ENCODE results near the gene TNK2. TPM values are rescaled to one million over a fixed set of nuclear protein-coding genes. Genes with fewer than 3 reads are reported as not detected.

TNK2 gene
- total RNA-seq, 2 donors from 2014 or later, result 25.9 to 49.1 TPM

DNA sequence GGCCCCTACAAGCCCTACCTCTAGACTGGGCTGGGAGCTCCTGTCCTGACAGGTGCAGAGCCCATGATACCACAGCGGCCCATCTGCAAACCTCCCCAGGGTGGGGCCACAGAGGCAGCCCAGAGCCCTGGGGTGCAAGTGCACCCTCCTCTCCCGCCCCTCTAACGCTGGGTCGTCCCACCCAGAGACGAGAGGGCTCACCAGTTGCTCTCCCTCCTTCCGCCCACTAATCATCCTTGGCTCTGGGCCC, 742 bp downstream of the TNK2 start:
- no peaks in the 10 kb centered on the region for H3K36me3 ChIP-seq (replicated peaks in 1 of 2; ENCODE audit: insufficient read depth in 1 of 2, low read depth in 2 of 2)
- peak overlapping the region; percentile 30 to 48 (median 39) for H3K27ac ChIP-seq
- intact Hi-C loops (cut with DNase I), result no loop called here
- H3K4me1 ChIP-seq, result peaks cover 38% of the 10 kb centered on the region
- ATAC-seq (no peak), DNase-seq (no peak)
- WGBS, 2 donors, result 0 to 17% methylated on average over 2 to 6 of the region's 6 CpGs
- TF ChIP-seq POLR2A (IDR thresholded peaks at IDR 0.05), result no peak
- TF ChIP-seq, protein P1, sequence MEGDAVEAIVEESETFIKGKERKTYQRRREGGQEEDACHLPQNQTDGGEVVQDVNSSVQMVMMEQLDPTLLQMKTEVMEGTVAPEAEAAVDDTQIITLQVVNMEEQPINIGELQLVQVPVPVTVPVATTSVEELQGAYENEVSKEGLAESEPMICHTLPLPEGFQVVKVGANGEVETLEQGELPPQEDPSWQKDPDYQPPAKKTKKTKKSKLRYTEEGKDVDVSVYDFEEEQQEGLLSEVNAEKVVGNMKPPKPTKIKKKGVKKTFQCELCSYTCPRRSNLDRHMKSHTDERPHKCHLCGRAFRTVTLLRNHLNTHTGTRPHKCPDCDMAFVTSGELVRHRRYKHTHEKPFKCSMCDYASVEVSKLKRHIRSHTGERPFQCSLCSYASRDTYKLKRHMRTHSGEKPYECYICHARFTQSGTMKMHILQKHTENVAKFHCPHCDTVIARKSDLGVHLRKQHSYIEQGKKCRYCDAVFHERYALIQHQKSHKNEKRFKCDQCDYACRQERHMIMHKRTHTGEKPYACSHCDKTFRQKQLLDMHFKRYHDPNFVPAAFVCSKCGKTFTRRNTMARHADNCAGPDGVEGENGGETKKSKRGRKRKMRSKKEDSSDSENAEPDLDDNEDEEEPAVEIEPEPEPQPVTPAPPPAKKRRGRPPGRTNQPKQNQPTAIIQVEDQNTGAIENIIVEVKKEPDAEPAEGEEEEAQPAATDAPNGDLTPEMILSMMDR (IDR thresholded peaks at IDR 0.05), result no peak
- H3K27me3 ChIP-seq, result no peaks in the 10 kb centered on the region
- no peak overlapping the region for H3K4me3 ChIP-seq
- no peaks in the 10 kb centered on the region for H3K9me3 ChIP-seq

- H3K36me3 ChIP-seq (replicated peaks in 1 of 2; ENCODE audit: insufficient read depth in 1 of 2, low read depth in 2 of 2), result no peaks in the 10 kb centered on the region
- H3K4me3 ChIP-seq, result no peak overlapping the region
- peaks cover 38% of the 10 kb centered on the region for H3K4me1 ChIP-seq
- H3K9me3 ChIP-seq, result no peaks in the 10 kb centered on the region
- DNase-seq (peak; percentile 35 to 56 (median 52)), ATAC-seq (no peak)
- peak in 1 of 3 donors; percentile 6 for TF ChIP-seq POLR2A (IDR thresholded peaks at IDR 0.05)
- TF ChIP-seq, protein P1 (IDR thresholded peaks at IDR 0.05), result no peak
- peak overlapping the region; percentile 30 to 48 (median 39) for H3K27ac ChIP-seq
- H3K27me3 ChIP-seq, result no peaks in the 10 kb centered on the region
- intact Hi-C loops (cut with DNase I), result no loop called here
- 16 to 26% methylated on average over 10 to 23 of the region's 23 CpGs for WGBS, 2 donors
Observed at GRCh38 chr3:195906865-195907683, 1.3 kb downstream of the TNK2 start.

GRCh38 chr3:195905970-195906864, 2.1 kb downstream of the TNK2 start:
- WGBS, 2 donors, result 31 to 35% methylated on average over 17 of the region's 17 CpGs
- H3K4me3 ChIP-seq, result no peak overlapping the region
- ATAC-seq (no peak), DNase-seq (peak in 3 of 4 donors; percentile 44 to 51 (median 49))
- H3K4me1 ChIP-seq, result peaks cover 38% of the 10 kb centered on the region
- TF ChIP-seq, protein P1 (IDR thresholded peaks at IDR 0.05), result no peak
- no peak for TF ChIP-seq POLR2A (IDR thresholded peaks at IDR 0.05)
- H3K36me3 ChIP-seq (replicated peaks in 1 of 2; ENCODE audit: insufficient read depth in 1 of 2, low read depth in 2 of 2), result no peaks in the 10 kb centered on the region
- intact Hi-C loops (cut with DNase I), result no loop called here
- H3K9me3 ChIP-seq, result no peaks in the 10 kb centered on the region
- H3K27me3 ChIP-seq, result no peaks in the 10 kb centered on the region
- H3K27ac ChIP-seq, result peak overlapping the region in 3 of 4 donors; percentile 34 to 48 (median 44)

DNA sequence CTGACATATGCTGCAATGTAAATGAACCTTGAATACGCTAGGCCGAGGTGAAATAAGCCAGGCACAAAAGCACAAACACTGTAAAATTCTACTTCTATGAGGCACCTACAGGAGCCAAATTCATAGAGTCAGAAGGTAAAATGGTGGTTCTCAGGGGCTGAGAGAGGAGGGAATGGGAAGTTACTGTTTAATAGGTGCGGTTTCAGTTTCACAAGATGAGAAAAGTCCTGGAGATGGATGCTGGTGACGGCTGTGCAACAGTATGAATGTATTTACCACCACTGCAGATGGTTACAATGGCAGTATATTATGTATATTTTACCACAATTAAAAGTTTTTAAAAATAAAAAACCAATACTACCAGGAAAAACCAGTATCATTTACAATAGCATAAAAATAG, 4.0 kb downstream of the TNK2 start:
- no peaks in the 10 kb centered on the region for H3K27me3 ChIP-seq
- peaks cover 32% of the 10 kb centered on the region for H3K4me1 ChIP-seq
- no peak overlapping the region for H3K4me3 ChIP-seq
- ATAC-seq, result no peak
- DNase-seq, result no peak
- H3K27ac ChIP-seq, result peak overlapping the region in 1 of 4 donors; percentile 28
- WGBS, 2 donors, result 88 to 95% methylated on average over 4 of the region's 4 CpGs
- TF ChIP-seq POLR2A (IDR thresholded peaks at IDR 0.05), result no peak
- TF ChIP-seq, protein P1 (IDR thresholded peaks at IDR 0.05), result no peak
- no peaks in the 10 kb centered on the region for H3K9me3 ChIP-seq
- H3K36me3 ChIP-seq (replicated peaks in 1 of 2; ENCODE audit: insufficient read depth in 1 of 2, low read depth in 2 of 2), result no peaks in the 10 kb centered on the region
- intact Hi-C loops (cut with DNase I), result no loop called here

Data from body of pancreas (tissue), 4 donors.